A673 (cell line): Measurements from ENCODE around the gene ICAM4. TPM values are rescaled to one million over a fixed set of nuclear protein-coding genes. Genes with fewer than 3 reads are reported as not detected.
A peak's percentile ranks its signal among the peaks of the same experiment; 100 is the strongest.

Source experiments
- BruUV-seq: library from RNA; stranded (reverse); fragments of 400-500 nt; replicated peaks from 2 replicates; lab custom pipeline; 2021; lab: Mats Ljungman, UMichigan
- CTCF ChIA-PET: fragments of 300-600 bp; sonication (Branson Sonifier 250); formaldehyde crosslinking; loops from one replicate; lab custom pipeline; 2022; ENCODE audit warnings: antibody characterized with exemption; lab: Charles Lee
- POLR2A ChIA-PET: fragments of 300-600 bp; sonication (Branson Sonifier 250); formaldehyde crosslinking; loops from one replicate; lab custom pipeline; 2022; ENCODE audit warnings: antibody characterized with exemption; ENCODE audit not compliant: low non-redundant PET; lab: Charles Lee
- DNase-seq: peaks from one replicate; pipeline ENCODE4 v3.0.0-alpha.2; 2015; ENCODE audit warnings: low spot score
- H3K27ac ChIP-seq: fragments of 200-600 bp; sonication (generic); 2 replicates; pipeline ENCODE4 v1.5.1; 2016; ENCODE audit warnings: mixed run types, low read depth, mild to moderate bottlenecking, mixed read lengths, antibody characterized with exemption, low read length; ENCODE audit not compliant: poor library complexity, severe bottlenecking
- H3K27me3 ChIP-seq: fragments of 200-600 bp; sonication (generic); replicated peaks from 2 replicates; pipeline ENCODE4 v1.6.1; 2017; ENCODE audit warnings: mixed run types, low read depth, mild to moderate bottlenecking, mixed read lengths, antibody characterized with exemption, low read length; ENCODE audit not compliant: insufficient read depth, poor library complexity
- H3K36me3 ChIP-seq: fragments of 200-600 bp; sonication (generic); 2 replicates; pipeline ENCODE4 v1.6.1; 2016; ENCODE audit warnings: mixed run types, mild to moderate bottlenecking, mixed read lengths, antibody characterized with exemption, low read length; ENCODE audit not compliant: insufficient read depth, poor library complexity, severe bottlenecking
- H3K4me1 ChIP-seq: fragments of 200-600 bp; sonication (generic); 2 replicates; pipeline ENCODE4 v1.6.1; 2017; ENCODE audit warnings: mixed run types, mild to moderate bottlenecking, mixed read lengths, antibody characterized with exemption, low read length; ENCODE audit not compliant: insufficient read depth, poor library complexity, severe bottlenecking
- H3K4me3 ChIP-seq: fragments of 200-600 bp; sonication (generic); 2 replicates; pipeline ENCODE4 v1.5.1; 2016; ENCODE audit warnings: low read depth, mixed run types, mild to moderate bottlenecking, mixed read lengths, low read length; ENCODE audit not compliant: poor library complexity, severe bottlenecking
- H3K9me3 ChIP-seq: fragments of 200-600 bp; sonication (generic); 2 replicates; pipeline ENCODE4 v1.6.1; 2016; ENCODE audit warnings: mixed run types, low read depth, mild to moderate bottlenecking, mixed read lengths, antibody characterized with exemption, low read length; ENCODE audit not compliant: poor library complexity, severe bottlenecking
- EZH2 ChIP-seq: fragments of 200-600 bp; sonication (generic); IDR thresholded peaks from 2 replicates; pipeline ENCODE4 v1.6.1; 2017; ENCODE audit warnings: borderline replicate concordance, low read depth, mild to moderate bottlenecking, mixed read lengths, antibody characterized with exemption, low read length; ENCODE audit not compliant: poor library complexity, severe bottlenecking
- intact Hi-C: fragments of 100-400 bp; cut with micrococcal nuclease; formaldehyde crosslinking; loops from one replicate; pipeline ENCODE4 v1.10.0; 2022; ENCODE audit not compliant: unreplicated experiment
- total RNA-seq: library from RNA; stranded (reverse); gene quantifications from 2 replicates; pipeline ENCODE4 v1.2.3, GENCODE V29; 2021
- TF ChIP-seq, protein P1 (sequence below): fragments of 300-800, 200-600 bp; sonication (generic); conservative IDR thresholded peaks from 2 replicates; pipeline ENCODE4 v1.5.1; 2017; ENCODE audit warnings: low read depth, mild to moderate bottlenecking, antibody characterized with exemption, low read length, moderate library complexity, mixed read lengths

The ICAM4 gene
- total RNA-seq, 1 experiment from 2014 or later = 0.58 TPM

DNA sequence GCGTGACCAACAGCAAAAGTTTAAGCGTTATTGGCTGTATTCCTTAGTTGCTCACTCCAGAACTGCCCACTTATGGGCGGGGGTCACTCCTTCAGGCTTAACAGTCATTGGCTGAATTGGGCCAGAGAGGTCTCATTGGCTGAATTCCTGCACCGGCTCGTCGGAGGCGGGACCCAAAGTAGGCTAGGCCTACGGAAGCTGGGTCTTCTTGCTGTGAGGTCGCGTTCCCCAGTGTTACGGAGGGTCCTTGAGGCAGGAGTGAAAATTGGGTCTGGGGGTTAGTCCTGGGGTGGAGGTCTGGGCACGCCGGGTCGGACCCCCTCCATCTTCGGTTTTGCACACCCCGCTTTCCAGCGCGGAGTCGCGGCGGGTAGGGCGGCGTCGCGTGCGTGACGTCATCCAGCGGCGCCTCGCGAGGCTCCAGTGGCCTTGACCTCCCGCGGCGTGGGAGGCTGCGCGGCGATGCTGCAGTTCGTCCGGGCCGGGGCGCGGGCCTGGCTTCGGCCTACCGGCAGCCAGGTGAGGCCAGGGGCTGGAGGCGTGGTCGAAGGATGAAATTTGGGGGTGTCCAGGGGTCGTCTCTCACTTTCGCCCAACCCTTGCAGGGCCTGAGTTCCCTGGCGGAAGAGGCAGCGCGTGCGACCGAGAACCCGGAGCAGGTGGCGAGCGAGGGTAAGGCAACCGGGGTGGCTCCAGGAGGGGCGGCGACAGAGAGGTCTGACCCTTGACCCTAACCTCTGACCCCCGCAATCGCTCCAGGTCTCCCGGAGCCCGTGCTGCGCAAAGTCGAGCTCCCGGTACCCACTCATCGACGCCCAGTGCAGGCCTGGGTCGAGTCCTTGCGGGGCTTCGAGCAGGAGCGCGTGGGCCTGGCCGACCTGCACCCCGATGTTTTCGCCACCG lies 34.7 kb upstream of the ICAM4 start, which contains the start of gene MRPL4:
Gene MRPL4 (plus strand): TSS at position 423 of the 903 bp plus-strand sequence. CDS start 40 bp downstream, at position 463.
- no TSS peak for BruUV-seq
- Histone ChIP-seq H3K4me1 (peaks cover 5% of the 10 kb centered on the region), H3K27me3 (no peaks in the 10 kb centered on the region), H3K27ac (peak within 1 kb of the TSS; percentile 81), H3K36me3 (peaks cover 12% of the 10 kb centered on the region), H3K4me3 (peak within 1 kb of the TSS; percentile 79), H3K9me3 (no peaks in the 10 kb centered on the region)
- ChIA-PET POLR2A (interaction anchor here (0.5 kb wide), 1 partner anchor 252 kb away, joined by 6 read pairs; no protein-coding TSS in a partner anchor), CTCF (interaction anchor here (0.6 kb wide), 1 partner anchor 11 kb away, joined by 3 read pairs; no protein-coding TSS in a partner anchor)
- intact Hi-C loops = loop anchor here (1.0 to 5.0 kb wide), 2 partner anchors 130 to 321 kb away; no protein-coding TSS in a partner anchor
- DNase-seq = peak; percentile 99
- no peak for TF ChIP-seq EZH2
- TF ChIP-seq, protein P1, sequence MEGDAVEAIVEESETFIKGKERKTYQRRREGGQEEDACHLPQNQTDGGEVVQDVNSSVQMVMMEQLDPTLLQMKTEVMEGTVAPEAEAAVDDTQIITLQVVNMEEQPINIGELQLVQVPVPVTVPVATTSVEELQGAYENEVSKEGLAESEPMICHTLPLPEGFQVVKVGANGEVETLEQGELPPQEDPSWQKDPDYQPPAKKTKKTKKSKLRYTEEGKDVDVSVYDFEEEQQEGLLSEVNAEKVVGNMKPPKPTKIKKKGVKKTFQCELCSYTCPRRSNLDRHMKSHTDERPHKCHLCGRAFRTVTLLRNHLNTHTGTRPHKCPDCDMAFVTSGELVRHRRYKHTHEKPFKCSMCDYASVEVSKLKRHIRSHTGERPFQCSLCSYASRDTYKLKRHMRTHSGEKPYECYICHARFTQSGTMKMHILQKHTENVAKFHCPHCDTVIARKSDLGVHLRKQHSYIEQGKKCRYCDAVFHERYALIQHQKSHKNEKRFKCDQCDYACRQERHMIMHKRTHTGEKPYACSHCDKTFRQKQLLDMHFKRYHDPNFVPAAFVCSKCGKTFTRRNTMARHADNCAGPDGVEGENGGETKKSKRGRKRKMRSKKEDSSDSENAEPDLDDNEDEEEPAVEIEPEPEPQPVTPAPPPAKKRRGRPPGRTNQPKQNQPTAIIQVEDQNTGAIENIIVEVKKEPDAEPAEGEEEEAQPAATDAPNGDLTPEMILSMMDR = no peak

DNA sequence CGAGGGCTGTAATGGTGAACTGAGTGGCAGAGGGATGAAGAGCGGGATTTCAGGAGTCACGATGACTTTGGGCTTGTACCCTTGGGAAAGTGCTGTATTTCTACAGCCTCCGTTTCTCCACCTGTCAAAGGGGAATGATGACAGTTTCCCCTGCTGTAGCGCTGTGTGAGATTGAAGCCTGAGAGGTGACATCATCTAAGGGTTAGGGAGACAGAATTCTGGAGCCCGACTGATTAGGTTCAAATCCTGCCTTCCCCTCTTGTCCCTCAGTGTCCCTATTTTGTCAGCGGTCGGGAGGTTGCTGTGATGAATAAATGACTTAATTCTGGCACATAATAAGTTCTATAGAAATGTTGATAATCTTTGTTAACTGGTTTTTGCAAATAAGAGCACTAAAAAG lies 34.0 kb upstream of the ICAM4 start:
- Histone ChIP-seq H3K27me3 (no peaks in the 10 kb centered on the region), H3K4me1 (peaks cover 5% of the 10 kb centered on the region), H3K9me3 (no peaks in the 10 kb centered on the region), H3K4me3 (peak overlapping the region; percentile 79), H3K36me3 (peaks cover 12% of the 10 kb centered on the region), H3K27ac (peak overlapping the region; percentile 81)
- no peak for DNase-seq
- TSS peak; percentile 67 for BruUV-seq
- intact Hi-C loops = loop anchor here (5.0 kb wide), 1 partner anchor 130 kb away; no protein-coding TSS in a partner anchor
- TF ChIP-seq EZH2 = no peak
- TF ChIP-seq, protein P1 = no peak
- CTCF ChIA-PET = interaction anchor here (0.6 kb wide), 1 partner anchor 90 kb away, joined by 9 read pairs; no protein-coding TSS in a partner anchor
- POLR2A ChIA-PET = no interaction called here

DNA sequence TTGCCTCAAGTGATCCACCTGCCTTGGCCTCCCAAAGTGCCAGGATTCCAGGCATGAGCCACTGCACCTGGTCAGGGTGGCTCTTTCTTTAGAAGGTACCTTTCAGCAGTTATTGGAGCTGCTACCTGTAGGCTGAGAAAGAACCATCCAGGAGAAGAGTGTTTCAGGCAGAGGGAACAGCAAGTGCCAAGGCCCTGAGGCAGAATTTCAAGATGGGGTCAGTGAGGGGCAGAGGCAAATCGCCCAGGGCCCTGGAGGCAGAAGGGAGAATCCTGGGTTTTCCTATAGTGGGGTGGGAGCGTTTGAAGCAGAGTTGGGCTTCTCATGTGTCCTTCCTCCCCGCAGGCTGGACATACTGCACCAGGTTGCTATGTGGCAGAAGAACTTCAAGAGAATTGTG lies 32.5 kb upstream of the ICAM4 start:
- Histone ChIP-seq H3K9me3 (no peaks in the 10 kb centered on the region), H3K27ac (no peak overlapping the region), H3K4me3 (no peak overlapping the region), H3K36me3 (peaks cover 22% of the 10 kb centered on the region), H3K4me1 (peaks cover 5% of the 10 kb centered on the region), H3K27me3 (no peaks in the 10 kb centered on the region)
- no peak for DNase-seq
- ChIA-PET CTCF (no interaction called here), POLR2A (no interaction called here)
- no TSS peak for BruUV-seq
- intact Hi-C loops = loop anchor here (5.0 kb wide), 1 partner anchor 132 kb away; no protein-coding TSS in a partner anchor
- TF ChIP-seq, protein P1 = no peak
- no peak for TF ChIP-seq EZH2
